PC-3 (cell line): Measurements from ENCODE around the gene CASKIN1. TPM values are rescaled to one million over a fixed set of nuclear protein-coding genes. Genes with fewer than 3 reads are reported as not detected.

Experiments
- ATAC-seq: fragments of 200-7000 bp; cut with Tn5 transposase; 2 replicates; pipeline ENCODE4 v1.9.1; 2020; ENCODE audit warnings: mild to moderate bottlenecking, moderate library complexity
- BruUV-seq: library from RNA; stranded (reverse); fragments of 400-500 nt; replicated peaks from 2 replicates; lab custom pipeline; 2021; lab: Mats Ljungman, UMichigan
- CTCF ChIA-PET: fragments of 300-600 bp; sonication (Branson Sonifier 250); formaldehyde crosslinking; loops from one replicate; lab custom pipeline; 2022; ENCODE audit warnings: antibody characterized with exemption; lab: Charles Lee
- POLR2A ChIA-PET: fragments of 300-600 bp; sonication (Branson Sonifier 250); formaldehyde crosslinking; loops from one replicate; lab custom pipeline; 2022; ENCODE audit warnings: antibody characterized with exemption; ENCODE audit not compliant: unreplicated experiment; lab: Charles Lee
- DNase-seq: peaks from one replicate; pipeline ENCODE4 v3.0.0-alpha.2; 2015
- H2AFZ ChIP-seq: fragments of 300-600 bp; sonication (generic); 2 replicates; pipeline ENCODE4 v1.6.0; 2016; ENCODE audit warnings: antibody characterized with exemption, low read length
- H3F3A ChIP-seq: fragments of 300-600 bp; sonication (generic); one replicate; pipeline ENCODE4 v1.6.0; 2017; ENCODE audit warnings: antibody characterized with exemption, low read length, control low read depth, mild to moderate bottlenecking; ENCODE audit not compliant: unreplicated experiment
- H3K27ac ChIP-seq: fragments of 300-600 bp; sonication (generic); 2 replicates; pipeline ENCODE4 v1.5.1; 2016; ENCODE audit warnings: mild to moderate bottlenecking, low read length
- H3K27me3 ChIP-seq: fragments of 300-600 bp; sonication (generic); 2 replicates; pipeline ENCODE4 v1.6.1; 2016; ENCODE audit warnings: low read length, mixed read lengths
- H3K36me3 ChIP-seq: fragments of 300-600 bp; sonication (generic); 2 replicates; pipeline ENCODE4 v1.6.1; 2016; ENCODE audit warnings: low read depth, mixed run types, low read length, mixed read lengths
- H3K4me1 ChIP-seq: fragments of 300-600 bp; sonication (generic); 2 replicates; pipeline ENCODE4 v1.5.1; 2016; ENCODE audit warnings: low read length; ENCODE audit not compliant: insufficient read depth
- H3K4me2 ChIP-seq: fragments of 300-600 bp; sonication (generic); 2 replicates; pipeline ENCODE4 v1.6.0; 2016; ENCODE audit warnings: low read length
- H3K4me3 ChIP-seq: fragments of 300-600 bp; sonication (generic); 2 replicates; pipeline ENCODE4 v1.5.1; 2016; ENCODE audit warnings: mild to moderate bottlenecking, low read length, mixed read lengths
- H3K79me2 ChIP-seq: fragments of 300-600 bp; sonication (generic); 2 replicates; pipeline ENCODE4 v1.6.1; 2017; ENCODE audit warnings: low read length, mixed read lengths
- H3K9ac ChIP-seq: fragments of 300-600 bp; sonication (generic); 2 replicates; pipeline ENCODE4 v1.6.0; 2016; ENCODE audit warnings: mild to moderate bottlenecking, low read length
- H3K9me2 ChIP-seq: fragments of 300-600 bp; sonication (generic); replicated peaks from 2 replicates; pipeline ENCODE4 v1.6.1; 2016; ENCODE audit warnings: mixed run types, low read length, mixed read lengths
- H3K9me3 ChIP-seq: fragments of 300-600 bp; sonication (generic); 2 replicates; pipeline ENCODE4 v1.6.1; 2016; ENCODE audit warnings: low read length, mixed read lengths
- H4K20me1 ChIP-seq: fragments of 300-600 bp; sonication (generic); 2 replicates; pipeline ENCODE4 v1.6.1; 2016; ENCODE audit warnings: low read length, mixed read lengths
- CTCF ChIP-seq: fragments of 300-600 bp; sonication (generic); conservative IDR thresholded peaks from 2 replicates; pipeline ENCODE4 v1.5.1; 2017; ENCODE audit warnings: antibody characterized with exemption, low read depth, mild to moderate bottlenecking, low read length
- EZH2 ChIP-seq: fragments of 300-600 bp; sonication (generic); IDR thresholded peaks from one replicate; pipeline ENCODE4 v1.6.1; 2017; ENCODE audit warnings: antibody characterized with exemption, mild to moderate bottlenecking, low read length; ENCODE audit not compliant: unreplicated experiment
- EZH2phosphoT487 ChIP-seq: fragments of 300-600 bp; sonication (generic); IDR thresholded peaks from 2 replicates; pipeline ENCODE4 v1.6.1; 2018; ENCODE audit warnings: mild to moderate bottlenecking, antibody characterized with exemption, low read length, borderline replicate concordance
- intact Hi-C: fragments of 100-400 bp; cut with micrococcal nuclease; formaldehyde crosslinking; loops from 2 replicates; pipeline ENCODE4 v1.9.0; 2023
- total RNA-seq: library from RNA; depleted of rRNA; stranded (reverse); fragments of >200 nt; gene quantifications from 2 replicates; pipeline ENCODE4 v1.2.3, GENCODE V29; 2014

CASKIN1 gene
- total RNA-seq, 1 experiment from 2014 or later = 1.6 TPM

- H3K79me2 ChIP-seq = no peaks in the 10 kb centered on the region
- H3K9me2 ChIP-seq = no peaks in the 10 kb centered on the region
- H3F3A ChIP-seq = no peaks in the 10 kb centered on the region
- intact Hi-C loops = no loop called here
- no peak for DNase-seq
- H4K20me1 ChIP-seq = no peaks in the 10 kb centered on the region
- POLR2A ChIA-PET = no interaction called here
- H3K36me3 ChIP-seq = no peaks in the 10 kb centered on the region
- H3K9me3 ChIP-seq = no peaks in the 10 kb centered on the region
- CTCF ChIA-PET = no interaction called here
- H3K9ac ChIP-seq = no peak overlapping the region
- H3K4me3 ChIP-seq = no peak overlapping the region
- TF ChIP-seq EZH2phosphoT487 = no peak
- TF ChIP-seq CTCF = no peak
- no peak for TF ChIP-seq EZH2
- H3K4me1 ChIP-seq = no peaks in the 10 kb centered on the region
- H3K27ac ChIP-seq = no peak overlapping the region
- no peak overlapping the region for H2AFZ ChIP-seq
- no peak for ATAC-seq
- no TSS peak for BruUV-seq
- no peak overlapping the region for H3K4me2 ChIP-seq
- H3K27me3 ChIP-seq = no peaks in the 10 kb centered on the region
These were observed 12.7 kb downstream of the CASKIN1 start for GRCh38 chr16:2183671-2184070.

DNA sequence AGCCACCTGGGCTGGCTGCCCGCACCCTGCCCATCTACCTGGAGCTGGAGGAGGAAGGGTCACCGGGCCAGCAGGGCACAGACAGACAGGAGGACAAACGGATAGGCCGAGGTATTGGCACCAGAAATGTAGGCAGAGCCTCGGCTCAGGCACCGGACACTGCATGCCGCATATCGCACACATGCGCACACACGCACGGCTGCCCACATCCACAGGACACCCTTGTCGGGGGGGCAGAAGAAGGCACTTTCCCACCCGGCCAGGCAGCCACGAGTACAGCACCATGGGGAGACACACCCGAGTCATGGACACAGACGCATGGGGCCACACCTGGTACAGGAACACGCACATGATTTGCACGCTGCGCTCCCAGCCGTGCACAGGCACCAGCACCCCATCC lies 14.5 kb downstream of the CASKIN1 start:
- no peaks in the 10 kb centered on the region for H3K79me2 ChIP-seq
- H4K20me1 ChIP-seq = no peaks in the 10 kb centered on the region
- CTCF ChIA-PET = no interaction called here
- TF ChIP-seq EZH2 (no peak), CTCF (no peak), EZH2phosphoT487 (no peak)
- POLR2A ChIA-PET = no interaction called here
- intact Hi-C loops = no loop called here
- H3K4me1 ChIP-seq = no peaks in the 10 kb centered on the region
- no peaks in the 10 kb centered on the region for H3K36me3 ChIP-seq
- no peaks in the 10 kb centered on the region for H3K9me2 ChIP-seq
- H3K9me3 ChIP-seq = no peaks in the 10 kb centered on the region
- H3K27ac ChIP-seq = no peak overlapping the region
- H3F3A ChIP-seq = no peaks in the 10 kb centered on the region
- H2AFZ ChIP-seq = no peak overlapping the region
- ATAC-seq (no peak), DNase-seq (no peak)
- H3K4me3 ChIP-seq = no peak overlapping the region
- H3K9ac ChIP-seq = no peak overlapping the region
- no peak overlapping the region for H3K4me2 ChIP-seq
- no peaks in the 10 kb centered on the region for H3K27me3 ChIP-seq
- BruUV-seq = no TSS peak

DNA sequence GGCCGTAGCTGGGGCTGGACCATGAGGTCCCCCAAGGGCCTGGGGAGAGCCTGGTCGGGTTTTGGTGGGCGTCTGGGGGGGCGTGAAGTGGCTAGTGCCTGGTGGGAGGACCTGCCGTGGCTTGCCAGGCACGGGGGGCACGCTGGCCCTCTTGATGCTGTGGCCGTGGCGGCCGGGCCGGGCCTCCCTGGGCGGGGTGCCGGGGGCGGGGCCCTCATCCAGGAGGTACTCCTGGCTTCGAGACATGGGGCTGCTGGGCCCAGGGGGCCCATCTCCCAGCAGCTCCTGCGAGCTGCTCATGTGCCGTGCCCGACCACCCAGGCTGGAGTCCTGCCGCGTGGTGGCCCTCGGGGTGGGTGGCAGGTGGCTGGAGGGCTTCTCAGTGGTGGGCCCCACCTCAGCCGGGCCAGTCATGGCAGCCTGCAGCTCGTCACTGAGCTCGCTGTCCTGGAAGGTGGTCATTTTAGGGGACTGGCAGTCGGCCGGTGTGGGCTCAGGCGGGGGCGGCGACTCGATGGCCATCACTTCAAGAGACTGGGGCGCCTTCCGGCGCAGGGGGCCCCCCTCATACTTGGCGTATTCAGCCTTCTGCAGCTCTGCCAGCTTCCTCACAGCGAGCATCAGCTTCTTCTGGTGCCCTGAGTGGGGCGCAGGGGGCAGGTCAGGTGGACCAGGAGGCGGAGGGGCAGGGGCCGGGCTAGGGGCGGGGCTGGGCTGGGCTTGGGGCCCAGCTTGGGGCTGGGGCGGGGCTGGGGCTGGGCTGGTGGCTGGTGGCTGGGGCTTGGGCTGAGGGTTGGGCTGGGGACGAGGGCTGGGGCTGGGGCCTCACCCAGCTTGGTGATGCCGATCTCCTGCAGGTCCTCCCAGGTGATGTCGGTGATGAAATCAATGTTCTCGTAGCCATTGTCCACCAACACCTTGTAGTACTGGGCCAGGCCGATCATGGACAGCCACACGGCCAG lies 15.2 kb downstream of the CASKIN1 start:
- ChIA-PET CTCF (no interaction called here), POLR2A (no interaction called here)
- DNase-seq = no peak
- H3K9me2 ChIP-seq = no peaks in the 10 kb centered on the region
- no peaks in the 10 kb centered on the region for H3K36me3 ChIP-seq
- TF ChIP-seq EZH2 = no peak
- no peak for TF ChIP-seq EZH2phosphoT487
- TF ChIP-seq CTCF = no peak
- H2AFZ ChIP-seq = no peak overlapping the region
- H4K20me1 ChIP-seq = no peaks in the 10 kb centered on the region
- no peak overlapping the region for H3K4me2 ChIP-seq
- H3F3A ChIP-seq = no peaks in the 10 kb centered on the region
- H3K9me3 ChIP-seq = no peaks in the 10 kb centered on the region
- no peaks in the 10 kb centered on the region for H3K27me3 ChIP-seq
- intact Hi-C loops = no loop called here
- no peak overlapping the region for H3K9ac ChIP-seq
- H3K4me1 ChIP-seq = no peaks in the 10 kb centered on the region
- no peak overlapping the region for H3K27ac ChIP-seq
- BruUV-seq = no TSS peak
- H3K79me2 ChIP-seq = no peaks in the 10 kb centered on the region
- no peak overlapping the region for H3K4me3 ChIP-seq
- no peak for ATAC-seq
